Stimulated activated CD4-positive, alpha-beta T cell treated with anti-CD3 and anti-CD28 coated beads, Interleukin-12 subunit alpha, Interleukin-12 subunit beta, amount 100 ng/mL, for 24 hours (primary cell): Measurements from ENCODE around the gene GP1BA.

Experiments
- DNase-seq, 2 experiments: peaks; one replicate each; pipeline ENCODE4 v3.0.0-alpha.2; 2020; ENCODE audit warnings: low read depth in 2 of 2

Gene GP1BA

DNA sequence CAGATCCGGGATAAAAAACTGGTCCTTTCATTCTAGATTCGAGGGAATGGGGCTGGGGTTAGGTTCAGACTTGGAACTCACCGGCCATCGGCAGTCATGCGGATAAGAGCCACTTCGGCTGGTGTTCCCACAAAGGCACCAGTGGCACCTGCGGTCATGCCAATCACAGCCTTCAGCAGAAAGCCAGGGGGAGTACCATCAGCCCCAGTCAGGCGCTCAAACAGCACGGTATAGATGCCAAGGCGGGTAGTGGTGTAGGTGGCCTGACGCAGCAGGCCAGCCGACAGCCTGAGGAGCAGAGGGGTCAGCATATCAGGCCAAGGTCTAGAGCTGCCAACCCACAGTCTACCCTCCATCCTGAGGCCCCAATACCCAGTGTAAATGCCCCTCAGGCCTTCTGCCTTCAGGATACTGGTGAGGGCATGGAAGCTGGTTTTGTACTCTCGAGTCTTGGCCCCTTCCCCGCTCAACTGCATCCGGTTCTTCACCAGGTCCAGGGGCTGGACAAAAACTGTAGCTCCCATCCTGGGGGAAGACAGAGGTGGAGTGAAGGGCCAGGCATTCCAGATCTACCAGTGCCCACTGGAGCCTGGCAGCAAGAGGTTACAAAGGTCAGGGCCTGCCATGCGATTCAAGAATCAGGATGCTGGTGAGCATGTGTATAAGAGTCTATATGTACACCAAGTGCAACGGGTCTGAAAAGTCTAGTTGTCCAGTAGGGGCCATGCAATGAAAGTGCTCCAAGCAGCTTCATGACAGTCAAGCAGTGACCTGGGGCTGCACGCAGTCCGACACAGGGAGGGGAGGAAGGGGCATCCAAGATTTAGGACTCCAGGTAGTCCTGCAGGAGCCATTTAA is 6.8 kb downstream of the GP1BA start:
- DNase-seq = no peak

DNA sequence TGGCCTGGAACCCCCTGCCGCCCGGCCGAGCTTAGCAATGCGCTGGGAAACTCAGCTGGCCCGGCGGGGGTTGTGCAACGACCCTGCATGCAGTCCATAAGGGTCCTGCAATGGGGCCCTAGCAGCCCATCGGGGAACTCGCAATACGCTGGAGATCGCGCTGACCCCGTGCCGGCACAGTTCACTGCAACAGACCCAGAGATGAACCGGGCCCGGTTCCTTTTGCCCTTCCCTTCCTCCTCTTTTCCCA is 7.4 kb downstream of the GP1BA start:
- DNase-seq = no peak

DNA sequence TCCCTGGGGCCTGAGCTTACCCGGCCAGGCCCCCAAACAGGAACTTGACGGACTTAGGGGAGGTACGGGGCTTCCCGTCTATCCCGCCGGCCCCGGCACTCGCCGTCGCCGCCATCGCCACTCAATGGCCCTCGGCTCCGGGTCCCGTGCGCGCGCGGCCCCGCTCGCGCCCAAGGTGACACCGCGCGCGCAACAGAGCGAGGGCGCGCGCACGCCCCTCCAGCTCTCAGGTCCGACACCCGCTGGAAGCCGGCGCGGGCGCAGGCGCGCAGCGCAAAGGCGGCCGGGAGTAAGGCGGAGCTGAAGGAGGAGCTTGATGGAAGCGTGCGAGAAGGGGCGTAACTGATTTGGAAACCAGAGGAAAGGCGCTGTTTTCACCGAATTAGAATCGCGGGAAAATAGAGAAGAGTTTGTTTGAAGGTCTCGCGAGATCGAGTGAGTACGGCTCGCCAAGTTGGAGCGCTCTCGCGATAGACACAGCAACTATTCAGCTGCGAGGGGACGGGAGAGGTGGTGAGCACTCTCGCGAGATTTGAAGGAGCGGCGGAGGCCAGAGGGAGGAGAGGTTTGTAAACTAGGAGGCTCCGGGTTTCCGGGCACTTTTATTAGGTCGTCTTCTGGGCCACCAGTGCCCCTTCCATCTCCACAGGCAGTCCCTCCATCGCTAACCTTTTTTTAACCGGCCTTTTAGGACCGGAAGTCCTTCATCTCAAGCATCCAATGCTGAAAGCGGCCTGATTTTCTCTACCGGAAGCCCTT is 7.9 kb downstream of the GP1BA start, which contains the start of the genes RNF167 and SLC25A11:
Gene RNF167, plus strand, starts transcription at position 473 of the 759 bp plus-strand sequence. CDS start 642 bp downstream, outside the sequence.
Gene SLC25A11, minus strand, starts transcription at position 251 of the 759 bp plus-strand sequence. Its CDS starts 136 bp downstream, at position 115.
- DNase-seq = peak; percentile 91 to 93

DNA sequence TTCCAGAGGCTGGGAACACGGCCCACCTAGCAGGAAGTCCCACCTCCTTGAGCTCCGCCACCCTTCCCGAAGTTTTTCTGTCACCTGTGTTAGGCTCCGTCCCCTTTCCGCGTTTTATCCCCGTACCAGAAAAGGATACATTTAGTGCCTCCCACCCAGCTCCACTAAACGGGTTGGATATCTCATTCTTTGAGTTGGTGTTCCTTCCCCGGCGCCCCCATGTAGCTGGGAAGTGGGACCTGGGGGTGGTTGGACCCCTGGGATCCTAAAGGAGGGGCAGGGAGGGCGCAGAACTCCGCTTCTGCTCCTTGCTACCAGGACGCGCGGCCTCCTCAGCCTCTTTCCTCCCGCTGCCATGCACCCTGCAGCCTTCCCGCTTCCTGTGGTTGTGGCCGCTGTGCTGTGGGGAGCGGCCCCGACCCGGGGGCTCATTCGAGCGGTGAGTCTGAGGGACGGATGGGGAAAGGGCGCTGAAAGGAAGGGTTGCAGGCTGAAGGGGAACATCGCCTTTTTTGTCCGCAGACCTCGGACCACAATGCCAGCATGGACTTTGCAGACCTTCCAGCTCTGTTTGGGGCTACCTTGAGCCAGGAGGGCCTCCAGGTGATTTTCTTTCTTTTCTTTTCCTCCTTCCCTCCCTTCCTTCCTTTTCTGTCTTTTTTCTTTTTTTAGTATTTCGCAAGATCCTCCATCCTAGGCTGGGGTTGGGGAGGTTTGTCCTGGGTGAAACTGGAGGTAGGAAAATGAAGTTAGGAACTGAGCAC is 8.7 kb downstream of the GP1BA start:
- DNase-seq = no peak

DNA sequence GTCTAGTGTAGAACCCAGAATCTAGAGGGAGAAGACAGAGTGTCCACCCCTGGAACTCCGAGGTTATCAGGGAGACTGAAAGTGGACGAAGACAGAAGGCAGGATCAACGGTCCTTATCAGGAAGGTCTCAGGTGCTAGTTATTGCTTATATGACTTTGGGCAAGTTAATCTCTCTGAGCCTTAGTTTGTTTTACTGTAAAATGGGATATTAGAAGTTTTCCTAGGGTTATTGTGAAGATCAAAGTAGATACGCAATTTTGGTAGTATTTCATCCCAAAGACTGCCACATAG is 9.2 kb downstream of the GP1BA start:
- DNase-seq = no peak

DNA sequence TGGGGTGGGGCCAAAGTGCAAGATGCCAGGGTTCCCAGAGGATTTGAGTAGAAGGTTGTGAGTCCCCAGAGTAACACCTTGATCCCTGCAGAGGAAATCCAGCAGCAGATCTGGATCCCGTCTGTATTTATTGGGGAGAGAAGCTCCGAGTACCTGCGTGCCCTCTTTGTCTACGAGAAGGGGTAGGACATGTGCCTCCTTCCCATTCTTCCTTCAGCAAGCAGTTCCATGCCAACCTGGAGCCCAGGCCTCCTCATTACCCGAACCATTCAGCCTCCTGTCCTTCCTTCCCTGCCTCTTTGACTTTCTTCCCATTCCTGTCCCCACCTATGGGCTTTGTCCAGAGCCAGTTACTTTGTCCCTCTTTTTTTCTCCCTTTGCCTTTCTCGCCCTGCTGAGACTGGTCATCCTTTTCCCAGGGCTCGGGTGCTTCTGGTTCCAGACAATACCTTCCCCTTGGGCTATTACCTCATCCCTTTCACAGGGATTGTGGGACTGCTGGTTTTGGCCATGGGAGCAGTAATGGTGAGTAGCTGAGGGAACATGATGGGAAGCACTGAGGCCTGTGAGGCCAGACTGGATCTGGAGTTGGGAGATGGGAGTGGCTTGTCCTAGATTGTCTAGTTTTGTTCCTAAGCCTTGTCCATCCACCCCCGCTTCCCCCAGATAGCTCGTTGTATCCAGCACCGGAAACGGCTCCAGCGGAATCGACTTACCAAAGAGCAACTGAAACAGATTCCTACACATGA is 10.9 kb downstream of the GP1BA start:
- DNase-seq = no peak

DNA sequence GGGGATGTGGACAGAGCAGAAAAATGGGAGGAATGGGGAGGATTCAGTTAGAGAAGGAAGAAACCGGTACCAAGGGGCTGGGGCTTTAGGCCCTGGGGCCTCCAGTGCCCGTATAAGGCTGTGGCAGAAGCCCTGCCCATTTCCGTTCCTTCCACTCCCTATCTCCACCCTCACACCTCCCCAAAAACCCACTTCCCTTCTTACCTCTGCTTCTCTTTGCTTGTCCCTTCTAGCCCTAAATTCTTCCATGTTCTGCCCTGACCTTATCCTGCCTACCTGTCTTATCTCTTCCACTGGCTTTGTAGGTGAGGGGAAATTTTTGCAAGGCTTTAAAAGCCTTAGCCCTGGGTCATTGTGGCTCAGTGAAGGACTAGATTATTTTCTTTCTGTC is 12.1 kb downstream of the GP1BA start:
- DNase-seq = peak in 1 of 2 experiments; percentile 58

GRCh38 chr17:4944554-4945175 is 12.6 kb downstream of the GP1BA start:
- peak in 1 of 2 experiments; percentile 42 for DNase-seq

DNA sequence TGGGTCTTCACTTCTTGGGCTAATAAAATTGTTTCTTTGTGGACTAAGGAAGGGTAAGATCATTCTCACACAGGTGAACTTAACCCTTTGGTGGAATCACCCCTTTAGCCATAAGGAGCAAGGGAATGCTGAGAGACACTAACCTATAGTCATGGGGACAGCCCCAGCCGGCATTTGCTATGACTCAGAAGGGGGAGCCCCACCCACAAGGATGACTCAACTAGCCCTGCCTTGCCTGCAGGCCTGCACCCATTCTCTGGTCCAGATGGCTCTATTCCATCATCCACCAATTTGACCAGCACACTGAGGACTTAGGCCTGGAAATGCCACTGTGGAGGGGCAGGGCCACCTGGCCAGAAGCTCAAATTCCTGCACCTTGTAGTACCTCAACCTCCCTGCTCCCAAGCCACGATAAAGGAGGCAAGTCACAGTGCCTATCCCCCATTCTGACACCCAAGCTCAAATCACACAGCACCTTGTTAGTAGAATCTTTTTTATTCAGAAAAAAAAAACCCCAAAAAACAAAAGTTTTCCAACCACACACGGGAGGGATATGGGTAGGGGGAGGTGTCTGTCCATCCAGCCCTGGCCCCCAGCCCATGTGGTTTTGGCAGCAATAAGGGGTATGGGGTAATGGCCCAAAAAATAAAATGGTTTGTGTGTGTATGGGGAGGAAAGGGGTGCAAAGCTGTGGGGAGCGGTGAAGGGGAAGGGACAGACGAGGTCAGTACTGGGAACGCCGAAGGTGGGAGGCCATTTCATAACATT is 13.3 kb downstream of the GP1BA start:
- DNase-seq = peak; percentile 74 to 87

- DNase-seq = no peak
These were observed 13.8 kb downstream of the GP1BA start for GRCh38 chr17:4945944-4946280.

- no peak for DNase-seq
These were observed 14.4 kb downstream of the GP1BA start for GRCh38 chr17:4946312-4946976.

DNA sequence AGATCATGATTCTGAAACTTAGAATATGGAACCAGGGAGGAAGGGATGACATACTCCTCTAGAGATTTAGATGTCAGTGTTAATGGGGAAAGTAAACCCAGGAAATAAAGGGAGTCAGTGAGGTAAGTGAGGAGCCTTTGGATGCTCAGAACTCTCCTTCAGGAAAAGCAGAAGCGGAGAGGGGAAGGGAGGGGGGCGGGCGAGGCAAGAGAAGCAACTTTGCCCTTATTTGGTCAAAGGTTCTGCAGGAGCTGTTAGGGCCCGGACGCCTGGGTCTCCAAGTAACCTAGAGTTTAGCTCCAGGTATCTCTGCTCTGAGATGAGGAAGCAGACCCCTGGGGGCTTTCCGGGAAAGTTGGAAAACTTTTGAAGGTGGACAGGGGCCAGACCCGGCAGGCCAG is 14.9 kb downstream of the GP1BA start:
- DNase-seq = no peak

DNA sequence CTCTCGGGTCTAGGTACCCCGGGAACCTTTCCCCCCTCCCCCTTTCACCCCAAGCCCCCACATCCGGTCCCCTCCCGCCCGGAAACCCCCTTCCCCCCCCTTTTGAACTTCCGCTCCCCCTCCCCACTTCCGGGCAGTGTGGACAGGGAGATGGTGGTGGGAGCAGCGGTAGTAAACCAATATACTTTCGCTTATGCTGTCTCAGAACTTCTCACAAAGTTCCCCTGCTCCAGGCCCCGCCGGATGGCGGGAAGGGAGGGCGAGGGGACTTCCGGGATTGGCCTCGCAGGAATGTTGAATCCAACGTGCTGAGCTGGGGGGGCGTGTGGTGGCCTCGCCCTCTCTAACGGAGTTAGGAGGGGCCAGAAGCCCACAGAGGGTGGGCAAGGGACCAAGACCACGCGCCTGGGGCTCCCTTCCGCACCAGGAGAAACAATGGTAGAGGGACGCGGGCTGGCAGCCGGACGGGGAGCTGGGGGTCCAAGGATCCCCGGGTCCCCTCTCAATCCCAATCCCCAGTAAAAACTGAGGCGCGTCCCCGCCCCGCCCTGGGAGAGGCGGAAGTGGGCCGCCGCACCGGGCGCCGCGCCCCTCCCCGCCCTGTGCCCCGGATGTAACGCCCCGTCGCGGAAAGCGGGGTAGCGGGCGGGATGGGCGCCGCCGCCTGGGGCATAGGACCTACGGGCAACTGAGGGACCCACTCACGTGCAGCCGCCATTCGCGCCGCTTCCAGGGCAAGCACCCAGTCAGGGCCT is 15.5 kb downstream of the GP1BA start:
- DNase-seq = peak in 1 of 2 experiments; percentile 66

DNA sequence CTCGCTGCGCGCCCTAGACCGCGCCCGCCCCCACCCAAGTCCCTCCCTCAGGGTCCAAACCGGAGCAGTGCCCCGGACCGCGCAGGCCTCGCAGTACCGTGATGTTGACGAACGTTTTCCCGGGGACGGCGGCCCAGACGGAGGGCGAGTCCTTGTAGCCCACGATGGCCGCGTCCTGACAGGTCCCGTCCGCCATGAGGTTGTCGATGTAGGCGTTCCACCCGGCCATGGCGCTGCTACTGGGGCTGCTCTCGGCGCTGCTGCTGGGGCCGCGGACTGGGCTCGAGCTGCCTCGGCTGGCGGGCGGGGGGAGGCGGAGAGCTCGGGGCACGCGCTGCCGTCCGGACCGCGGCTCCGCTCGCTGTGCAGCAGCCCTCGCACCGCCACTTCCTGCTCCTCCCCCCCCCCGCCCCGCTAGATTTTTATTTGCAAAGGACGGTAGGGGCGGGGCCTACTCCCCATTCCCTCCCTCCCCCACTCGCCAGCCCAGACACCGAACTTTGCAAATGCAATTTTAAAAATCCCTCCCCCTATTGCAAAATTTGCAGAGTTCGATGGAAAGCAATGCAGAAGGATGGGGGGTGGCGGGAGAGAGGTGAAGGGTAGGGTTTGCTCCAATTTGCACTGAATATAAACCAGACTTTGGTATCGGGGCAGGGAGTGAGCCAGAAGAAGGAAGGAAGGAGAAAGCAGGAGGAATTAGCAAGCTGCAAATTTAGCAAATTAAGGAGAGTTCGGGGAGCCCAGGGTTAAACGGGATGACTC is 16.3 kb downstream of the GP1BA start, which contains the start of gene PFN1:
Gene PFN1, minus strand, starts transcription at position 365 of the 765 bp plus-strand sequence. Its CDS starts 136 bp downstream, at position 229.
- peak; percentile 86 to 88 for DNase-seq

GRCh38 chr17:4948931-4949320 is 16.8 kb downstream of the GP1BA start:
- DNase-seq = peak; percentile 60 to 64

DNA sequence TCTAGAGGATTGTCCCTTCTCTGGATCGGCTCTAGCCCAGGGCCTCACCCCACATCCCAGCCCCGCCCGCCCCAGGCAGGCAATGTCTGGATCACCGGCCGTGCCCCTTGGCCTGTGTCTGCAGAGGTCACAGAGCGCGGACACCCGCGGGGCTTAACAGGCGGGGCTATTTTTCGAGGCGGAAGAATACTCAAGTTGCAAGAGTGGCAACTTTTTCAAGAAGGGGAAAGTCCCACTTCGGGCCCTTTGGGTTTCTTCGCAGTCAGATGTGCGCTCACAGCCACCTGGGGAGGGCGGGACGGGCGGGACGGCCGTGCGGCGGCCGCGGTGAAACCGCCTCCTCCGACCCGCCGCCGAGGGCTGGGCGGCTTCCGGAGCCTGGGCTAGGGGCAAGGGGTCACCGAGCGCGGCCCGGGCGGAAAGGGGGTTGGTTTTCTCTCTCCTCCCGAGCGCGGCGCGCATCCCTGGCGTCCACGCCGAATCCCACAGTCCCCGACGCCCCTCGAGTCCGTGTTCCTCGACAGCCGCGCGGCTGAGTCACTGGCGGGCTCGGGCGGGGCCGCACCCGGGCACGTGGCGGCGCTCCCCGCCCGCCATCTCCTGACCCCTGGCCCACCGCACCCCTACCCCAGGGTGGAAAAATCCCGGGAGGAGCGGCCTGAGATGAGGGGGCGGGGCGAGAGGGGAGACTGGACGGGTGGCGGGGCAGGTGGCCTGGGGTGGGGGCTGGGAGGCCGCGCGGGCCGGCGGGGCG is 17.4 kb downstream of the GP1BA start:
- DNase-seq = peak in 1 of 2 experiments; percentile 81

DNA sequence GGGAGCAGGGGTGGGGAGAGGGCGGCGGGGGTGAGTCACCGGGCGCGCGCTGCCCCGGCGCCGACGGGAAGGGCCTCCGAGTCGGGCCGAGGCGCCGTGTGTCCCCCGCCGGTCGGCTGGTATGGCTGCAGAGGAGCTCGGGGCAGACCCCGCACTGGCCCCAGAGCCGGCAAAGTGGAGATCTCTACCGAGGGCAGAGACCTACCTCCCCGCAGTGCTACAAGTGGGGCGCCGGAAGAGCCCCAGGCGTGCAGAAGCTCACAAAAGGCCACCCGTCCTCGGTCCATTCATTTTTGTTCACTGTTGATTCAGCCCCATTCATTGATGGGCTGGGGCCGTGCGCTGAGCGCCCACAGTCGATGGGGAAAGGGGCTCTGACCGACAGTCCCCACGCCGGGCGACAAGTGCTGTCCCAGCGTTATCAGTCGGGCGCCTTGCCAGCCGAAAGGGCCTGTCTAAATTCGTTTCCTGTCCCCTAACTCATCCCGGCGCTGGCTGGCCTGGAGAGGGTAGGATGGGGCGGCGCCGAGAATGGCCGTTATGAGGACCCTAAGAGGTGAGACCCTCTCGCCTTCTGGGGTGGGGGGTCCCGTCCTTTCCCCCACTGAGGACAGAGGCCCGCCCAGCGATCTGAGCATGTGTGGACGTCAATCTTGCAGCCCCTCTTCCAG is 18.1 kb downstream of the GP1BA start:
- DNase-seq = no peak
